MCF 10A (cell line): ENCODE measurements around the gene ZDHHC9. TPM values are rescaled to one million over a fixed set of nuclear protein-coding genes. Genes with fewer than 3 reads are reported as not detected.

ENCODE experiments used
- BruUV-seq: library from RNA; stranded (reverse); fragments of 400-500 nt; replicated peaks from 2 replicates; lab custom pipeline; 2021; lab: Mats Ljungman, UMichigan
- CTCF ChIA-PET: fragments of 300-600 bp; sonication (Branson Sonifier 250); formaldehyde crosslinking; extraction: SDS; loops from one replicate; lab custom pipeline; 2021; ENCODE audit warnings: antibody characterized with exemption, inconsistent platforms; lab: Yijun Ruan, JAX
- POLR2A ChIA-PET: fragments of 300-600, 350-650 bp; sonication (Branson Sonifier 250); formaldehyde crosslinking; extraction: SDS; loops from one replicate; lab custom pipeline; 2020; ENCODE audit warnings: antibody characterized with exemption, inconsistent platforms; lab: Yijun Ruan, JAX
- DNase-seq: peaks from one replicate; pipeline ENCODE4 v3.0.0-alpha.2; 2018; ENCODE audit not compliant: unreplicated experiment
- H3K27ac Mint-ChIP-seq: one replicate; pipeline ENCODE4 v1.8.0; 2022; ENCODE audit warnings: mild to moderate bottlenecking, low read depth, mixed read lengths; ENCODE audit not compliant: unreplicated experiment
- H3K27me3 Mint-ChIP-seq: one replicate; pipeline ENCODE4 v1.8.0; 2022; ENCODE audit warnings: mixed read lengths; ENCODE audit not compliant: insufficient read depth, unreplicated experiment
- H3K36me3 Mint-ChIP-seq: one replicate; pipeline ENCODE4 v1.8.0; 2022; ENCODE audit warnings: mild to moderate bottlenecking, moderate library complexity, mixed read lengths; ENCODE audit not compliant: insufficient read depth, unreplicated experiment
- H3K4me1 Mint-ChIP-seq: one replicate; pipeline ENCODE4 v1.8.0; 2022; ENCODE audit warnings: mixed read lengths; ENCODE audit not compliant: insufficient read depth, unreplicated experiment
- H3K4me3 Mint-ChIP-seq: one replicate; pipeline ENCODE4 v1.8.0; 2022; ENCODE audit warnings: mild to moderate bottlenecking, moderate library complexity, mixed read lengths; ENCODE audit not compliant: unreplicated experiment
- H3K9me3 Mint-ChIP-seq: one replicate; pipeline ENCODE4 v1.8.0; 2022; ENCODE audit warnings: mixed read lengths; ENCODE audit not compliant: unreplicated experiment
- intact Hi-C: fragments of 100-400 bp; cut with micrococcal nuclease; formaldehyde crosslinking; loops from 2 replicates; pipeline ENCODE4 v1.14.1; 2022
- total RNA-seq: library from RNA; stranded (reverse); gene quantifications from 2 replicates; pipeline ENCODE4 v1.2.3, GENCODE V29; 2022
- TF ChIP-seq, protein P1 (sequence below): fragments of 200-600 bp; IDR thresholded peaks from one replicate; pipeline ENCODE4 v1.8.0; 2022; ENCODE audit warnings: antibody characterized with exemption, mild to moderate bottlenecking; ENCODE audit not compliant: unreplicated experiment

Gene ZDHHC9
- total RNA-seq, 1 experiment from 2014 or later: 30.6 TPM

- CTCF ChIA-PET: interaction anchor here (0.5 to 1.5 kb wide), 3 partner anchors 193 to 234 kb away, joined by 3 to 7 read pairs (median 4); no protein-coding TSS in a partner anchor
These were observed 13.2 kb downstream of the ZDHHC9 start for GRCh38 chrX:129830494-129830893.

GRCh38 chrX:129825746-129826505, 17.8 kb downstream of the ZDHHC9 start:
- H3K4me3 Mint-ChIP-seq: no peak overlapping the region
- no peaks in the 10 kb centered on the region for H3K4me1 Mint-ChIP-seq
- CTCF ChIA-PET: no interaction called here
- TF ChIP-seq, protein P1, sequence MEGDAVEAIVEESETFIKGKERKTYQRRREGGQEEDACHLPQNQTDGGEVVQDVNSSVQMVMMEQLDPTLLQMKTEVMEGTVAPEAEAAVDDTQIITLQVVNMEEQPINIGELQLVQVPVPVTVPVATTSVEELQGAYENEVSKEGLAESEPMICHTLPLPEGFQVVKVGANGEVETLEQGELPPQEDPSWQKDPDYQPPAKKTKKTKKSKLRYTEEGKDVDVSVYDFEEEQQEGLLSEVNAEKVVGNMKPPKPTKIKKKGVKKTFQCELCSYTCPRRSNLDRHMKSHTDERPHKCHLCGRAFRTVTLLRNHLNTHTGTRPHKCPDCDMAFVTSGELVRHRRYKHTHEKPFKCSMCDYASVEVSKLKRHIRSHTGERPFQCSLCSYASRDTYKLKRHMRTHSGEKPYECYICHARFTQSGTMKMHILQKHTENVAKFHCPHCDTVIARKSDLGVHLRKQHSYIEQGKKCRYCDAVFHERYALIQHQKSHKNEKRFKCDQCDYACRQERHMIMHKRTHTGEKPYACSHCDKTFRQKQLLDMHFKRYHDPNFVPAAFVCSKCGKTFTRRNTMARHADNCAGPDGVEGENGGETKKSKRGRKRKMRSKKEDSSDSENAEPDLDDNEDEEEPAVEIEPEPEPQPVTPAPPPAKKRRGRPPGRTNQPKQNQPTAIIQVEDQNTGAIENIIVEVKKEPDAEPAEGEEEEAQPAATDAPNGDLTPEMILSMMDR: no peak
- peaks cover 13% of the 10 kb centered on the region for H3K27me3 Mint-ChIP-seq
- no peak for DNase-seq
- POLR2A ChIA-PET: no interaction called here
- H3K36me3 Mint-ChIP-seq: peaks cover 46% of the 10 kb centered on the region
- no TSS peak for BruUV-seq
- intact Hi-C loops: loop anchor here (10.0 kb wide), 1 partner anchor 191 kb away; no protein-coding TSS in a partner anchor
- no peak overlapping the region for H3K27ac Mint-ChIP-seq
- no peaks in the 10 kb centered on the region for H3K9me3 Mint-ChIP-seq

More at GRCh38 chrX:129830494-129830893, 13.2 kb downstream of the ZDHHC9 start:
- DNase-seq: no peak
- TF ChIP-seq, protein P1: no peak
- Mint-ChIP-seq H3K36me3 (peaks cover 35% of the 10 kb centered on the region), H3K4me3 (no peak overlapping the region), H3K9me3 (no peaks in the 10 kb centered on the region), H3K4me1 (no peaks in the 10 kb centered on the region), H3K27me3 (peaks cover 13% of the 10 kb centered on the region), H3K27ac (no peak overlapping the region)
- no TSS peak for BruUV-seq
- intact Hi-C loops: no loop called here
- POLR2A ChIA-PET: interaction anchor here (1.2 kb wide), 1 partner anchor 13 kb away, joined by 3 read pairs; the partner anchor contains the start of gene ZDHHC9

- CTCF ChIA-PET: interaction anchor here (2.7 kb wide), 1 partner anchor 8 kb away, joined by 9 read pairs; no protein-coding TSS in a partner anchor
- Mint-ChIP-seq H3K36me3 (peaks cover 33% of the 10 kb centered on the region), H3K4me1 (no peaks in the 10 kb centered on the region), H3K4me3 (no peak overlapping the region), H3K9me3 (no peaks in the 10 kb centered on the region), H3K27ac (no peak overlapping the region), H3K27me3 (peaks cover 4% of the 10 kb centered on the region)
- no peak for DNase-seq
- TF ChIP-seq, protein P1: no peak
- BruUV-seq: no TSS peak
- intact Hi-C loops: loop anchor here (5.0 to 10.0 kb wide), 2 partner anchors 190 to 238 kb away; no protein-coding TSS in a partner anchor
- POLR2A ChIA-PET: no interaction called here
These were observed 19.1 kb downstream of the ZDHHC9 start for GRCh38 chrX:129824620-129825019.

GRCh38 chrX:129823522-129823921, 20.2 kb downstream of the ZDHHC9 start:
- TF ChIP-seq, protein P1: no peak
- no peaks in the 10 kb centered on the region for H3K27me3 Mint-ChIP-seq
- BruUV-seq: no TSS peak
- POLR2A ChIA-PET: interaction anchor here (1.6 kb wide), 1 partner anchor 14 kb away, joined by 5 read pairs; no protein-coding TSS in a partner anchor
- no peak for DNase-seq
- peaks cover 30% of the 10 kb centered on the region for H3K36me3 Mint-ChIP-seq
- intact Hi-C loops: loop anchor here (1.0 to 10.0 kb wide), 3 partner anchors 189 to 239 kb away; no protein-coding TSS in a partner anchor
- CTCF ChIA-PET: interaction anchor here (0.5 to 2.7 kb wide), 8 partner anchors 9 to 223 kb away, joined by 3 to 9 read pairs (median 3); no protein-coding TSS in a partner anchor
- no peaks in the 10 kb centered on the region for H3K4me1 Mint-ChIP-seq
- H3K4me3 Mint-ChIP-seq: no peak overlapping the region
- no peak overlapping the region for H3K27ac Mint-ChIP-seq
- H3K9me3 Mint-ChIP-seq: no peaks in the 10 kb centered on the region
